SK-N-SH (cell line): ENCODE results near the gene TNFSF11. TPM values are rescaled to one million over a fixed set of nuclear protein-coding genes. Genes with fewer than 3 reads are reported as not detected.

ENCODE experiments used
- CTCF ChIA-PET: fragments of 300-600, 350-600 bp; formaldehyde crosslinking; extraction: SDS; loops from one replicate; lab custom pipeline; 2021; lab: Yijun Ruan, JAX
- POLR2A ChIA-PET: fragments of 350-600 bp; sonication (Branson Sonifier 250); formaldehyde crosslinking; extraction: SDS; loops from one replicate; lab custom pipeline; 2020; ENCODE audit warnings: antibody characterized with exemption, inconsistent platforms; lab: Yijun Ruan, JAX
- DNase-seq: peaks from one replicate; pipeline ENCODE4 v3.0.0; 2012
- H2AFZ ChIP-seq: fragments of 200-600 bp; sonication (generic); 2 replicates; pipeline ENCODE4 v1.8.1; 2016; ENCODE audit warnings: antibody characterized with exemption, mild to moderate bottlenecking, low read depth
- H3F3A ChIP-seq: fragments of 200-600 bp; sonication (generic); replicated peaks from 2 replicates; pipeline ENCODE3; 2016; ENCODE audit warnings: antibody characterized with exemption, mild to moderate bottlenecking; ENCODE audit not compliant: insufficient read depth
- H3K27ac ChIP-seq, 2 experiments: fragments of 200-500 bp in 1 of 2; fragments of 200-600 bp in 1 of 2; sonication (Bioruptor generic) in 1 of 2; sonication (generic), shearing (Covaris generic) in 1 of 2; 2 replicates each; pipeline versions ENCODE4 v1.5.1 to v1.6.1; 2014 to 2016; ENCODE audit warnings: low read depth in 2 of 2, inconsistent platforms in 1 of 2, low read length in 1 of 2, mild to moderate bottlenecking in 1 of 2, mixed read lengths in 1 of 2
- H3K27me3 ChIP-seq: fragments of 200-600 bp; sonication (generic), shearing (Covaris generic); 2 replicates; pipeline ENCODE4 v1.6.1; 2016; ENCODE audit warnings: mixed run types; ENCODE audit not compliant: insufficient read depth
- H3K36me3 ChIP-seq, 2 experiments: fragments of 200-500 bp in 1 of 2; fragments of 200-600 bp in 1 of 2; sonication (Bioruptor generic) in 1 of 2; sonication (generic) in 1 of 2; replicated peaks in 1 of 2; 2 replicates each; pipeline versions ENCODE3 to v1.5.1; 2014 to 2016; ENCODE audit warnings: low read length in 1 of 2, mild to moderate bottlenecking in 1 of 2; ENCODE audit not compliant: insufficient read depth in 2 of 2, control insufficient read depth in 1 of 2
- H3K4me1 ChIP-seq, 2 experiments: fragments of 200-500 bp in 1 of 2; fragments of 200-600 bp in 1 of 2; sonication (Bioruptor generic) in 1 of 2; sonication (generic), shearing (Covaris generic) in 1 of 2; 2 replicates each; pipeline versions ENCODE4 v1.5.1 to v1.6.1; 2014 to 2016; ENCODE audit warnings: low read depth in 1 of 2, low read length in 1 of 2, mixed run types in 1 of 2; ENCODE audit not compliant: insufficient read depth in 2 of 2, control insufficient read depth in 1 of 2
- H3K4me2 ChIP-seq: fragments of 200-600 bp; sonication (generic), shearing (Covaris generic); 2 replicates; pipeline ENCODE4 v1.6.1; 2017; ENCODE audit warnings: mixed run types
- H3K4me3 ChIP-seq, 2 experiments: fragments of 200-500 bp in 1 of 2; fragments of 200-600 bp in 1 of 2; sonication (Bioruptor generic) in 1 of 2; sonication (generic), shearing (Covaris generic) in 1 of 2; 2 replicates each; pipeline versions ENCODE4 v1.5.1 to v1.8.1; 2014 to 2016; ENCODE audit warnings: low read depth in 2 of 2, inconsistent platforms in 1 of 2, low read length in 1 of 2, mild to moderate bottlenecking in 1 of 2, mixed read lengths in 1 of 2, moderate library complexity in 1 of 2
- H3K79me2 ChIP-seq: fragments of 200-600 bp; sonication (generic); 2 replicates; pipeline ENCODE4 v1.8.1; 2017; ENCODE audit warnings: mild to moderate bottlenecking; ENCODE audit not compliant: insufficient read depth
- H3K9ac ChIP-seq: fragments of 200-600 bp; sonication (generic); 2 replicates; pipeline ENCODE4 v1.6.1; 2017; ENCODE audit warnings: mixed run types
- H3K9me2 ChIP-seq: fragments of 200-600 bp; sonication (generic); 2 replicates; pipeline ENCODE4 v1.6.1; 2017; ENCODE audit warnings: mixed run types
- H3K9me3 ChIP-seq: fragments of 200-600 bp; sonication (generic); 2 replicates; pipeline ENCODE4 v1.6.1; 2017; ENCODE audit warnings: mixed run types, mild to moderate bottlenecking, moderate library complexity
- H4K20me1 ChIP-seq: fragments of 200-600 bp; sonication (generic); 2 replicates; pipeline ENCODE4 v1.6.1; 2017; ENCODE audit warnings: mild to moderate bottlenecking, mixed run types; ENCODE audit not compliant: insufficient read depth
- CHD2 ChIP-seq: fragments of 150-350 bp; IDR thresholded peaks from 2 replicates; pipeline ENCODE4 v1.6.1; 2018; ENCODE audit warnings: low read length; ENCODE audit not compliant: partially characterized antibody
- CTCF ChIP-seq: fragments of 200-600 bp; sonication (generic); IDR thresholded peaks from 2 replicates; pipeline ENCODE4 v1.6.1; 2017; ENCODE audit warnings: antibody characterized with exemption, mild to moderate bottlenecking, moderate library complexity
- ELF1 ChIP-seq: IDR thresholded peaks from 2 replicates; pipeline ENCODE4 v1.4.0; 2012
- EZH2phosphoT487 ChIP-seq: fragments of 200-600 bp; sonication (generic); IDR thresholded peaks from 2 replicates; pipeline ENCODE4 v1.6.1; 2017; ENCODE audit warnings: low read depth, mixed run types, mild to moderate bottlenecking, antibody characterized with exemption, moderate library complexity, borderline replicate concordance
- GABPA ChIP-seq: IDR thresholded peaks from 2 replicates; pipeline ENCODE4 v1.4.0; 2012; ENCODE audit warnings: low read depth, mild to moderate bottlenecking
- JUND ChIP-seq: IDR thresholded peaks from 2 replicates; pipeline ENCODE4 v1.4.0; 2012
- MAX ChIP-seq: IDR thresholded peaks from 2 replicates; pipeline ENCODE4 v1.4.0; 2012; ENCODE audit warnings: low read depth
- NFIC ChIP-seq: IDR thresholded peaks from 2 replicates; pipeline ENCODE4 v1.4.0; 2012; ENCODE audit warnings: borderline replicate concordance
- PBX3 ChIP-seq: IDR thresholded peaks from 2 replicates; pipeline ENCODE4; 2012
- RAD21 ChIP-seq: IDR thresholded peaks from 2 replicates; pipeline ENCODE4 v1.6.1; 2012; ENCODE audit warnings: mild to moderate bottlenecking, low read length
- RCOR1 ChIP-seq: fragments of 150-350 bp; IDR thresholded peaks from 2 replicates; pipeline ENCODE4 v1.6.1; 2017; ENCODE audit warnings: antibody characterized with exemption, low read length
- REST ChIP-seq: IDR thresholded peaks from 2 replicates; pipeline ENCODE4 v1.6.1; 2012; ENCODE audit warnings: mild to moderate bottlenecking, low read depth, low read length, moderate library complexity
- RFX5 ChIP-seq: IDR thresholded peaks from 2 replicates; pipeline ENCODE4 v1.6.1; 2012; ENCODE audit warnings: mild to moderate bottlenecking, improper control_type of control experiment, low read length
- RXRA ChIP-seq: IDR thresholded peaks from 2 replicates; pipeline ENCODE4 v1.4.0; 2012; ENCODE audit warnings: low read depth, mild to moderate bottlenecking, borderline replicate concordance
- SIN3A ChIP-seq: IDR thresholded peaks from 2 replicates; pipeline ENCODE4 v1.6.1; 2012; ENCODE audit warnings: low read depth, mild to moderate bottlenecking, low read length, moderate library complexity, borderline replicate concordance
- SMC3 ChIP-seq: IDR thresholded peaks from 2 replicates; pipeline ENCODE4 v1.6.1; 2012; ENCODE audit warnings: low read depth, low read length, improper control_type of control experiment
- TCF12 ChIP-seq: IDR thresholded peaks from 2 replicates; pipeline ENCODE4 v1.4.0; 2012
- USF1 ChIP-seq: IDR thresholded peaks from 2 replicates; pipeline ENCODE4 v1.4.0; 2012; ENCODE audit warnings: low read depth, borderline replicate concordance
- YY1 ChIP-seq: IDR thresholded peaks from 2 replicates; pipeline ENCODE4 v1.4.0; 2012; ENCODE audit warnings: low read depth, mild to moderate bottlenecking
- ZBTB33 ChIP-seq: IDR thresholded peaks from 2 replicates; pipeline ENCODE4 v1.4.0; 2012; ENCODE audit warnings: low read depth, borderline replicate concordance
- WGBS: methylation state at CpG from one replicate; pipeline ENCODE4 v1.1.6; 2017; ENCODE audit warnings: low lambda C conversion rate; 5-methylcytosine and 5-hydroxymethylcytosine counted together
- polyA plus RNA-seq, 3 experiments: library from polyadenylated mRNA; depleted of rRNA; stranded (reverse); fragments of >200 nt; gene quantifications; 2 replicates each; pipeline ENCODE4 v1.2.3, GENCODE V29; 2012

The TNFSF11 gene
- polyA plus RNA-seq, 1 of the 3 experiments (the other 2 are of a cell fraction) = not detected

GRCh38 chr13:42581427-42581826 is 7.5 kb downstream of the TNFSF11 start:
- WGBS = 71% methylated on average over 4 of the region's 4 CpGs
- Histone ChIP-seq H3K9me3 (no peaks in the 10 kb centered on the region), H3K4me1 (no peaks in the 10 kb centered on the region), H3K9ac (no peak overlapping the region), H3K27ac (no peak overlapping the region), H3K79me2 (no peaks in the 10 kb centered on the region), H4K20me1 (no peaks in the 10 kb centered on the region), H3K4me2 (no peak overlapping the region), H3K36me3 (no peaks in the 10 kb centered on the region), H3K9me2 (no peaks in the 10 kb centered on the region)
- DNase-seq = no peak
- ChIA-PET POLR2A (no interaction called here), CTCF (interaction anchor here (3.2 kb wide), 1 partner anchor 13 kb away, joined by 10 read pairs; no protein-coding TSS in a partner anchor)
- TF ChIP-seq EZH2phosphoT487 (no peak), MAX (no peak), YY1 (no peak), RXRA (no peak)
- TF ChIP-seq, all 33 proteins: peak for 0
- Histone ChIP-seq H2AFZ (no peak overlapping the region), H3K4me3 (no peak overlapping the region), H3K27me3 (peaks cover 5% of the 10 kb centered on the region; the same call in 1 of the 2 replicates), H3F3A (no peaks in the 10 kb centered on the region)

GRCh38 chr13:42591602-42592001 is 17.6 kb downstream of the TNFSF11 start:
- no peaks in the 10 kb centered on the region for H3K4me1 ChIP-seq
- POLR2A ChIA-PET = no interaction called here
- 64% methylated on average over 4 of the region's 4 CpGs for WGBS
- H3K9me2 ChIP-seq = no peaks in the 10 kb centered on the region
- H2AFZ ChIP-seq = no peak overlapping the region
- H4K20me1 ChIP-seq = no peaks in the 10 kb centered on the region
- H3K27ac ChIP-seq = no peak overlapping the region
- H3K4me3 ChIP-seq = no peak overlapping the region
- TF ChIP-seq CTCF (no peak), RCOR1 (no peak), ZBTB33 (no peak), SIN3A (no peak), CHD2 (no peak), NFIC (no peak), TCF12 (no peak), RFX5 (no peak), ELF1 (no peak), REST (no peak), PBX3 (no peak), JUND (no peak), USF1 (no peak), RAD21 (no peak), YY1 (no peak), SMC3 (no peak), GABPA (no peak)
- no peak overlapping the region for H3K4me2 ChIP-seq
- H3F3A ChIP-seq = no peaks in the 10 kb centered on the region
- DNase-seq = no peak
- no peaks in the 10 kb centered on the region for H3K9me3 ChIP-seq
- peaks cover 21% of the 10 kb centered on the region; the same call in 1 of the 2 replicates for H3K27me3 ChIP-seq
- H3K36me3 ChIP-seq = no peaks in the 10 kb centered on the region
- CTCF ChIA-PET = interaction anchor here (1.6 kb wide), 1 partner anchor 12 kb away, joined by 4 read pairs; no protein-coding TSS in a partner anchor
- H3K9ac ChIP-seq = no peak overlapping the region
- no peaks in the 10 kb centered on the region for H3K79me2 ChIP-seq
